HEK293 (cell line): ENCODE results near the gene CNR1.

Experiments used
- EGR2 ChIP-seq: fragments of 450-650 bp; formaldehyde crosslinking; IDR thresholded peaks from 2 replicates; pipeline ENCODE4 v1.5.1; 2016; ENCODE audit warnings: low read depth, missing biosample characterization, missing genetic modification characterization
- GFI1B ChIP-seq: fragments of 450-650 bp; formaldehyde crosslinking; IDR thresholded peaks from 2 replicates; pipeline ENCODE4 v1.5.1; 2016; ENCODE audit warnings: missing biosample characterization, missing genetic modification characterization
- MEIS1 ChIP-seq: sonication (generic); formaldehyde crosslinking; IDR thresholded peaks from 2 replicates; pipeline ENCODE4 v1.8.1; 2022; ENCODE audit warnings: missing genetic modification reagents, mild to moderate bottlenecking, borderline replicate concordance
- MYNN ChIP-seq: fragments of 450-650 bp; formaldehyde crosslinking; IDR thresholded peaks from 2 replicates; pipeline ENCODE4 v1.5.1; 2016; ENCODE audit warnings: missing biosample characterization, missing genetic modification characterization, borderline replicate concordance
- SETDB1 ChIP-seq: IDR thresholded peaks from one replicate; pipeline ENCODE4 v1.6.1; 2017; ENCODE audit warnings: mild to moderate bottlenecking, low read length, moderate library complexity, mixed read lengths; ENCODE audit not compliant: insufficient read length
- YY1 ChIP-seq: fragments of 450-650 bp; formaldehyde crosslinking; IDR thresholded peaks from 2 replicates; pipeline ENCODE4 v1.5.1; 2018; ENCODE audit warnings: missing biosample characterization, missing genetic modification characterization
- YY2 ChIP-seq: fragments of 450-650 bp; formaldehyde crosslinking; IDR thresholded peaks from 2 replicates; pipeline ENCODE4 v1.5.1; 2016; ENCODE audit warnings: missing biosample characterization, missing genetic modification characterization
- ZBTB20 ChIP-seq: fragments of 450-650 bp; formaldehyde crosslinking; IDR thresholded peaks from 2 replicates; pipeline ENCODE4 v1.5.1; 2016; ENCODE audit warnings: missing biosample characterization, missing genetic modification characterization
- ZFHX2 ChIP-seq: fragments of 450-650 bp; formaldehyde crosslinking; conservative IDR thresholded peaks from 2 replicates; pipeline ENCODE4 v1.5.1; 2016; ENCODE audit warnings: missing biosample characterization, missing genetic modification characterization
- ZFP37 ChIP-seq: fragments of 450-650 bp; formaldehyde crosslinking; IDR thresholded peaks from 2 replicates; pipeline ENCODE4 v1.5.1; 2016; ENCODE audit warnings: missing biosample characterization, missing genetic modification characterization
- ZNF114 ChIP-seq: fragments of 450-650 bp; formaldehyde crosslinking; IDR thresholded peaks from 2 replicates; pipeline ENCODE4 v1.5.0; 2017; ENCODE audit warnings: missing biosample characterization, missing genetic modification characterization
- ZNF174 ChIP-seq: fragments of 450-650 bp; formaldehyde crosslinking; IDR thresholded peaks from 2 replicates; pipeline ENCODE4 v1.5.0; 2017; ENCODE audit warnings: missing biosample characterization, mild to moderate bottlenecking, missing genetic modification characterization
- ZNF2 ChIP-seq: fragments of 450-650 bp; formaldehyde crosslinking; IDR thresholded peaks from 2 replicates; pipeline ENCODE4 v1.5.1; 2016; ENCODE audit warnings: missing biosample characterization, missing genetic modification characterization
- ZNF221 ChIP-seq: fragments of 450-650 bp; formaldehyde crosslinking; IDR thresholded peaks from 2 replicates; pipeline ENCODE4 v1.5.1; 2017; ENCODE audit warnings: missing biosample characterization, missing genetic modification characterization, borderline replicate concordance
- ZNF324 ChIP-seq: fragments of 450-650 bp; formaldehyde crosslinking; IDR thresholded peaks from 2 replicates; pipeline ENCODE4 v1.5.1; 2016; ENCODE audit warnings: missing biosample characterization, missing genetic modification characterization
- ZNF341 ChIP-seq: fragments of 450-650 bp; formaldehyde crosslinking; IDR thresholded peaks from 2 replicates; pipeline ENCODE4; 2016; ENCODE audit warnings: low read depth, missing biosample characterization, missing genetic modification characterization
- ZNF350 ChIP-seq: fragments of 450-650 bp; formaldehyde crosslinking; IDR thresholded peaks from 2 replicates; pipeline ENCODE4 v1.5.0; 2017; ENCODE audit warnings: missing biosample characterization, mild to moderate bottlenecking, missing genetic modification characterization
- ZNF366 ChIP-seq: fragments of 450-650 bp; formaldehyde crosslinking; conservative IDR thresholded peaks from 2 replicates; pipeline ENCODE4 v1.5.1; 2016; ENCODE audit warnings: missing biosample characterization, missing genetic modification characterization
- ZNF473 ChIP-seq: fragments of 450-650 bp; formaldehyde crosslinking; IDR thresholded peaks from 2 replicates; pipeline ENCODE4 v1.5.1; 2017; ENCODE audit warnings: missing biosample characterization, missing genetic modification characterization
- ZNF48 ChIP-seq: fragments of 450-650 bp; formaldehyde crosslinking; IDR thresholded peaks from 2 replicates; pipeline ENCODE4 v1.5.1; 2016; ENCODE audit warnings: missing biosample characterization, missing genetic modification characterization
- ZNF510 ChIP-seq: fragments of 450-650 bp; formaldehyde crosslinking; IDR thresholded peaks from 2 replicates; pipeline ENCODE4 v1.5.1; 2018; ENCODE audit warnings: mild to moderate bottlenecking, missing genetic modification characterization, missing biosample characterization; ENCODE audit not compliant: insufficient replicate concordance
- ZNF530 ChIP-seq: fragments of 450-650 bp; formaldehyde crosslinking; IDR thresholded peaks from 2 replicates; pipeline ENCODE4 v1.5.1; 2016; ENCODE audit warnings: low read depth, missing biosample characterization, missing genetic modification characterization
- ZNF596 ChIP-seq: fragments of 450-650 bp; IDR thresholded peaks from 2 replicates; pipeline ENCODE4 v1.5.0; 2018; ENCODE audit warnings: missing biosample characterization, mild to moderate bottlenecking, missing genetic modification characterization, moderate library complexity
- ZNF664 ChIP-seq: fragments of 450-650 bp; formaldehyde crosslinking; IDR thresholded peaks from 2 replicates; pipeline ENCODE4 v1.5.1; 2016; ENCODE audit warnings: missing biosample characterization, missing genetic modification characterization
- ZNF701 ChIP-seq: fragments of 450-650 bp; formaldehyde crosslinking; IDR thresholded peaks from 2 replicates; pipeline ENCODE4 v1.5.1; 2016; ENCODE audit warnings: missing biosample characterization, missing genetic modification characterization
- ZNF830 ChIP-seq: fragments of 450-650 bp; IDR thresholded peaks from 2 replicates; pipeline ENCODE4 v1.5.0; 2018; ENCODE audit warnings: missing biosample characterization, missing genetic modification characterization, low read depth, mild to moderate bottlenecking, moderate library complexity
- ZSCAN30 ChIP-seq: fragments of 450-650 bp; IDR thresholded peaks from 2 replicates; pipeline ENCODE4 v1.5.1; 2018; ENCODE audit warnings: missing biosample characterization, mild to moderate bottlenecking, missing genetic modification characterization, moderate library complexity
- TF ChIP-seq, protein P1 (sequence below): fragments of 450-650 bp; formaldehyde crosslinking; IDR thresholded peaks from 2 replicates; pipeline ENCODE4; 2016; ENCODE audit warnings: missing biosample characterization, missing genetic modification characterization
- TF ChIP-seq, protein P2 (sequence below): fragments of 450-650 bp; formaldehyde crosslinking; IDR thresholded peaks from 2 replicates; pipeline ENCODE4 v1.5.1; 2016; ENCODE audit warnings: missing biosample characterization, missing genetic modification characterization
- TF ChIP-seq, protein P3 (sequence below): fragments of 450-650 bp; formaldehyde crosslinking; IDR thresholded peaks from 2 replicates; pipeline ENCODE4 v1.5.1; 2016; ENCODE audit warnings: missing biosample characterization, missing genetic modification characterization
- TF ChIP-seq, protein P4 (sequence below): fragments of 450-650 bp; formaldehyde crosslinking; IDR thresholded peaks from 2 replicates; pipeline ENCODE4 v1.5.1; 2016; ENCODE audit warnings: missing biosample characterization, missing genetic modification characterization
- TF ChIP-seq, protein P5 (sequence below): fragments of 450-650 bp; formaldehyde crosslinking; IDR thresholded peaks from 2 replicates; pipeline ENCODE4 v1.5.1; 2016; ENCODE audit warnings: missing biosample characterization, missing genetic modification characterization

CNR1 gene

DNA sequence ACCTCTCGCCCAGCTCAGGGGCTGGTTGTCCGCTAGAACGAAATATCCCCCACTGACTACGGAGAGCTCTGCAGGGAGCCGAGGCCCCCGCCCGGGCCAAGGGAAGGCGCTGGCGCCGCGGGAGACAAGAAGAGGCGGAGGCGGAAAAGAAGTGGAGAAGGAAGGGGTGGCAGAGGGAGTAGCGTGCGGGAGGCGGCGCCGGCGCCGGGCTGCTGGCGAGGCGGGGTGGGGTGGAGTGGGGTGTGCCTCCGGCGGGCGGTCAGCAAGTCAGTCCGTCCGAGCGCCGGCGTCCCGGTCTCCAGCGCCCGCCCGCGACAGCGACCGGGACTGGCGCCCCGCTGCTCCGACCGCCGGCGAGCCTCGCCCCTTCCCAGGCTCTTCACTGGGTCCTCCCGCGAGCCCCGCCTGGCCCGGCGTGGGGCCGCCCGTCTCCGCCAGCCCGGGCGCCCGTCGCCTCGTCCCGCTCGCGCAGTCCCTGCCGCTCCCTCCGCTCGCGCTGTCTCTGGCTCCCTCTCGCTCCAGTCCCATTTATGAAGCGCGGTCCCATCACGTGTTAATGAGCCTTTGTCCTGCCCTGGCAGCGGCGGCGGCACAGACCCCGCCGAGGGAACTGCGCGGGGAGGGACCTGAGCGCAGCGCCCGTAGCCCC lies at the start of gene CNR1 (continued):
- TF ChIP-seq, protein P1, sequence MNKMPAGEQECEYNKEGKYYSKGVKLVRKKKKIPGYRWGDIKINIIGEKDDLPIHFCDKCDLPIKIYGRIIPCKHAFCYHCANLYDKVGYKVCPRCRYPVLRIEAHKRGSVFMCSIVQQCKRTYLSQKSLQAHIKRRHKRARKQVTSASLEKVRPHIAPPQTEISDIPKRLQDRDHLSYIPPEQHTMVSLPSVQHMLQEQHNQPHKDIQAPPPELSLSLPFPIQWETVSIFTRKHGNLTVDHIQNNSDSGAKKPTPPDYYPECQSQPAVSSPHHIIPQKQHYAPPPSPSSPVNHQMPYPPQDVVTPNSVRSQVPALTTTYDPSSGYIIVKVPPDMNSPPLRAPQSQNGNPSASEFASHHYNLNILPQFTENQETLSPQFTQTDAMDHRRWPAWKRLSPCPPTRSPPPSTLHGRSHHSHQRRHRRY (tag by site-specific recombination): no peak
- TF ChIP-seq ZSCAN30 (tag by site-specific recombination) (peak; percentile 29), ZNF221 (no peak), MYNN (tag by site-specific recombination) (no peak), EGR2 (tag by site-specific recombination) (peak; percentile 80), ZNF48 (no peak), ZFP37 (tag by site-specific recombination) (peak; percentile 53; the same call in 1 of the 2 replicates), ZNF114 (tag by site-specific recombination) (no peak), ZNF664 (tag by site-specific recombination) (no peak), SETDB1 (no peak), ZBTB20 (peak; percentile 59), ZNF2 (tag by site-specific recombination) (no peak), ZNF341 (peak; percentile 21; the same call in 1 of the 2 replicates), ZNF324 (tag by site-specific recombination) (no peak), ZNF366 (no peak), ZNF530 (no peak), ZNF473 (no peak), ZNF174 (tag by site-specific recombination) (no peak), GFI1B (tag by site-specific recombination) (no peak), ZNF830 (tag by site-specific recombination) (no peak), ZNF510 (tag by site-specific recombination) (no peak), ZNF596 (peak; percentile 17; the same call in 1 of the 2 replicates), ZFHX2 (tag by site-specific recombination) (peak; percentile 82), ZNF350 (tag by site-specific recombination) (no peak), MEIS1 (no peak), YY1 (tag by site-specific recombination) (no peak), YY2 (tag by site-specific recombination) (no peak), ZNF701 (tag by site-specific recombination) (no peak)
- TF ChIP-seq, protein P2, sequence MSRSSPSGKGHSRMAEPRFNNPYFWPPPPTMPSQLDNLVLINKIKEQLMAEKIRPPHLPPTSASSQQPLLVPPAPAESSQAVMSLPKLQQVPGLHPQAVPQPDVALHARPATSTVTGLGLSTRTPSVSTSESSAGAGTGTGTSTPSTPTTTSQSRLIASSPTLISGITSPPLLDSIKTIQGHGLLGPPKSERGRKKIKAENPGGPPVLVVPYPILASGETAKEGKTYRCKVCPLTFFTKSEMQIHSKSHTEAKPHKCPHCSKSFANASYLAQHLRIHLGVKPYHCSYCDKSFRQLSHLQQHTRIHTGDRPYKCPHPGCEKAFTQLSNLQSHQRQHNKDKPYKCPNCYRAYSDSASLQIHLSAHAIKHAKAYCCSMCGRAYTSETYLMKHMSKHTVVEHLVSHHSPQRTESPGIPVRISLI (tag by site-specific recombination): no peak
- TF ChIP-seq, protein P3, sequence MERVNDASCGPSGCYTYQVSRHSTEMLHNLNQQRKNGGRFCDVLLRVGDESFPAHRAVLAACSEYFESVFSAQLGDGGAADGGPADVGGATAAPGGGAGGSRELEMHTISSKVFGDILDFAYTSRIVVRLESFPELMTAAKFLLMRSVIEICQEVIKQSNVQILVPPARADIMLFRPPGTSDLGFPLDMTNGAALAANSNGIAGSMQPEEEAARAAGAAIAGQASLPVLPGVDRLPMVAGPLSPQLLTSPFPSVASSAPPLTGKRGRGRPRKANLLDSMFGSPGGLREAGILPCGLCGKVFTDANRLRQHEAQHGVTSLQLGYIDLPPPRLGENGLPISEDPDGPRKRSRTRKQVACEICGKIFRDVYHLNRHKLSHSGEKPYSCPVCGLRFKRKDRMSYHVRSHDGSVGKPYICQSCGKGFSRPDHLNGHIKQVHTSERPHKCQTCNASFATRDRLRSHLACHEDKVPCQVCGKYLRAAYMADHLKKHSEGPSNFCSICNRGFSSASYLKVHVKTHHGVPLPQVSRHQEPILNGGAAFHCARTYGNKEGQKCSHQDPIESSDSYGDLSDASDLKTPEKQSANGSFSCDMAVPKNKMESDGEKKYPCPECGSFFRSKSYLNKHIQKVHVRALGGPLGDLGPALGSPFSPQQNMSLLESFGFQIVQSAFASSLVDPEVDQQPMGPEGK (tag by site-specific recombination): peak; percentile 65
- TF ChIP-seq, protein P4, sequence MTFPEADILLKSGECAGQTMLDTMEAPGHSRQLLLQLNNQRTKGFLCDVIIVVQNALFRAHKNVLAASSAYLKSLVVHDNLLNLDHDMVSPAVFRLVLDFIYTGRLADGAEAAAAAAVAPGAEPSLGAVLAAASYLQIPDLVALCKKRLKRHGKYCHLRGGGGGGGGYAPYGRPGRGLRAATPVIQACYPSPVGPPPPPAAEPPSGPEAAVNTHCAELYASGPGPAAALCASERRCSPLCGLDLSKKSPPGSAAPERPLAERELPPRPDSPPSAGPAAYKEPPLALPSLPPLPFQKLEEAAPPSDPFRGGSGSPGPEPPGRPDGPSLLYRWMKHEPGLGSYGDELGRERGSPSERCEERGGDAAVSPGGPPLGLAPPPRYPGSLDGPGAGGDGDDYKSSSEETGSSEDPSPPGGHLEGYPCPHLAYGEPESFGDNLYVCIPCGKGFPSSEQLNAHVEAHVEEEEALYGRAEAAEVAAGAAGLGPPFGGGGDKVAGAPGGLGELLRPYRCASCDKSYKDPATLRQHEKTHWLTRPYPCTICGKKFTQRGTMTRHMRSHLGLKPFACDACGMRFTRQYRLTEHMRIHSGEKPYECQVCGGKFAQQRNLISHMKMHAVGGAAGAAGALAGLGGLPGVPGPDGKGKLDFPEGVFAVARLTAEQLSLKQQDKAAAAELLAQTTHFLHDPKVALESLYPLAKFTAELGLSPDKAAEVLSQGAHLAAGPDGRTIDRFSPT (tag by site-specific recombination): peak; percentile 55; the same call in 1 of the 2 replicates
- TF ChIP-seq, protein P5, sequence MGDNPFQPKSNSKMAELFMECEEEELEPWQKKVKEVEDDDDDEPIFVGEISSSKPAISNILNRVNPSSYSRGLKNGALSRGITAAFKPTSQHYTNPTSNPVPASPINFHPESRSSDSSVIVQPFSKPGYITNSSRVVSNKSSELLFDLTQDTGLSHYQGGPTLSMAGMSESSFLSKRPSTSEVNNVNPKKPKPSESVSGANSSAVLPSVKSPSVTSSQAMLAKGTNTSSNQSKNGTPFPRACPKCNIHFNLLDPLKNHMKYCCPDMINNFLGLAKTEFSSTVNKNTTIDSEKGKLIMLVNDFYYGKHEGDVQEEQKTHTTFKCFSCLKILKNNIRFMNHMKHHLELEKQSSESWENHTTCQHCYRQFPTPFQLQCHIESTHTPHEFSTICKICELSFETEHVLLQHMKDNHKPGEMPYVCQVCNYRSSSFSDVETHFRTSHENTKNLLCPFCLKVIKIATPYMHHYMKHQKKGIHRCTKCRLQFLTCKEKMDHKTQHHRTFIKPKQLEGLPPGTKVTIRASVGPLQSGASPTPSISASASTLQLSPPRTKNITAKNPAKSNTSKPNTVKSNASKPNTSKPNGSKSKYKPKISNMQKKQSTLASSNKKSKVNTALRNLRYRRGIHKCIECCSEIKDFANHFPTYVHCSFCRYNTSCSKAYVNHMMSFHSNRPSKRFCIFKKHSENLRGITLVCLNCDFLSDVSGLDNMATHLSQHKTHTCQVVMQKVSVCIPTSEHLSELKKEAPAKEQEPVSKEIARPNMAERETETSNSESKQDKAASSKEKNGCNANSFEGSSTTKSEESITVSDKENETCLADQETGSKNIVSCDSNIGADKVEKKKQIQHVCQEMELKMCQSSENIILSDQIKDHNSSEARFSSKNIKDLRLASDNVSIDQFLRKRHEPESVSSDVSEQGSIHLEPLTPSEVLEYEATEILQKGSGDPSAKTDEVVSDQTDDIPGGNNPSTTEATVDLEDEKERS (tag by site-specific recombination): no peak
